Measurements from ENCODE around the gene SLC6A20.
"Not testable (repeated sequence)": the region's sequence is repeated elsewhere in the genome, so short reads cannot be mapped to it uniquely, and the experiment has no call there.

Gene SLC6A20

GRCh38 chr3:45765266-45765851 lies 31.0 kb downstream of the SLC6A20 start:
- H3K36me3 ChIP-seq (ENCODE audit: insufficient read depth, low read length): no peaks in the 10 kb centered on the region
- H3K27me3 ChIP-seq (ENCODE audit: control insufficient read depth, insufficient read depth, low read length): peaks cover 47% of the 10 kb centered on the region
- no peak overlapping the region for H3K4me3 ChIP-seq (ENCODE audit: low read length)
- no peak overlapping the region for H3K9ac ChIP-seq (ENCODE audit: low read depth, low read length)
- H3K4me1 ChIP-seq (ENCODE audit: control insufficient read depth, insufficient read depth, low read length): no peaks in the 10 kb centered on the region
- no peak overlapping the region for H3K4me2 ChIP-seq (ENCODE audit: low read length)
- no peaks in the 10 kb centered on the region for H3K9me3 ChIP-seq (replicated peaks; ENCODE audit: low read length)

DNA sequence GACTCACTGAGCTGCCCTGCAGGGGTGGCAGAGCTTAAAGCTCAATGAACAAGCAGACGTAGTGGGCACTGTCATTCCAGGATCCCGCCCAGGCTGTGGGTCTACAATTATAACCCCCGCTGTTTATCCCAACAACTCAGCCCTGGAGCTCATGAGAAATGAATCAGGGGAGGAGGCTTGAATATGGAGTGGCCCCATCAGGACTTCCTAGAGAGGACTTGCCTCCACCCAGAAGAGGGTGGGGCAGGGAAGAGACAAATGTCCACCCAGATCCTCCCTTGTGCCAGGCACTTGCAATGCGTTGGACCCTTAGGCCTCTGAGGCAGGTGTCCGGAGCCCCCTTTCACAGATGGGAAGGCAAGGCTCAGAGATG lies 33.0 kb downstream of the SLC6A20 start:
- Histone ChIP-seq H3K4me1 (ENCODE audit: control insufficient read depth, insufficient read depth, low read length) (no peaks in the 10 kb centered on the region), H3K36me3 (ENCODE audit: insufficient read depth, low read length) (no peaks in the 10 kb centered on the region), H3K4me2 (ENCODE audit: low read length) (no peak overlapping the region), H3K4me3 (ENCODE audit: low read length) (no peak overlapping the region), H3K27me3 (ENCODE audit: control insufficient read depth, insufficient read depth, low read length) (peaks cover 38% of the 10 kb centered on the region), H3K9ac (ENCODE audit: low read depth, low read length) (no peak overlapping the region), H3K9me3 (replicated peaks; ENCODE audit: low read length) (no peaks in the 10 kb centered on the region)

DNA sequence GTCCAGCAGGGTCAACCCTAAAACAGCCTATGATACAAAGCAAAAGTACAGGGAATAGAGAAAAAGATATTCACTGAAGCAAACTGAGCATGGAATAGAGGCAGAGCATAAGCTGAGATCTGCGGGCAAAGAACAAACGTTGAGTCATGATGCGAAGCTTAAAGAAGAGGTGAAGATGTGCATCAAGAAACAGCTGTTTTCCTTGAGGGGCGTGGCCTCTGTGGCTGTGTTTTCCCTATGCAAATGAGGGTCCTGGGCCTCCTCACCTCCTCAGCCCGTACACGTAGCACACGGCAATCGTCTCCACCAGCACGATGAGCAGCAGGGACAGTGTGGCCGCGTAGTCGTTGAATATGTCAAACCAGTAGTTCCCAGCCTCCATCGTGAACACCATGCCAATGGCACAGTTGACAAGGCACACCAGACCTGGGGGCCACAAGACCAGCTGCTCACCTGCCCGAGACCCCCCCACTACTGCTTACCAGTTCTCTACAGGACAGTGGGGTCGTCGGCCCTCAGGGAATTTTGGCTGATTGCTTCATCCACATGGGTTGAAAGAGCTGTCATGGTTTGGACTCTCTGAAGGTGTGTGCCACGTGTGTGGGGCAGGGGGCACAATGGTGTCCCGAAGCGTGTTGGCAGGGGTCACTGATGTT lies 33.6 kb downstream of the SLC6A20 start:
- Histone ChIP-seq H3K27me3 (ENCODE audit: control insufficient read depth, insufficient read depth, low read length) (peaks cover 32% of the 10 kb centered on the region), H3K9ac (ENCODE audit: low read depth, low read length) (no peak overlapping the region), H3K4me1 (ENCODE audit: control insufficient read depth, insufficient read depth, low read length) (no peaks in the 10 kb centered on the region), H3K4me3 (ENCODE audit: low read length) (no peak overlapping the region), H3K9me3 (replicated peaks; ENCODE audit: low read length) (no peaks in the 10 kb centered on the region), H3K36me3 (ENCODE audit: insufficient read depth, low read length) (no peaks in the 10 kb centered on the region), H3K4me2 (ENCODE audit: low read length) (no peak overlapping the region)

- no peaks in the 10 kb centered on the region for H3K36me3 ChIP-seq (ENCODE audit: insufficient read depth, low read length)
- H3K4me2 ChIP-seq (ENCODE audit: low read length): no peak overlapping the region
- no peak overlapping the region for H3K9ac ChIP-seq (ENCODE audit: low read depth, low read length)
- H3K4me1 ChIP-seq (ENCODE audit: control insufficient read depth, insufficient read depth, low read length): no peaks in the 10 kb centered on the region
- peaks cover 23% of the 10 kb centered on the region for H3K27me3 ChIP-seq (ENCODE audit: control insufficient read depth, insufficient read depth, low read length)
- no peak overlapping the region for H3K4me3 ChIP-seq (ENCODE audit: low read length)
- H3K9me3 ChIP-seq (replicated peaks; ENCODE audit: low read length): no peaks in the 10 kb centered on the region
Observed at GRCh38 chr3:45761831-45762230, 34.5 kb downstream of the SLC6A20 start.

DNA sequence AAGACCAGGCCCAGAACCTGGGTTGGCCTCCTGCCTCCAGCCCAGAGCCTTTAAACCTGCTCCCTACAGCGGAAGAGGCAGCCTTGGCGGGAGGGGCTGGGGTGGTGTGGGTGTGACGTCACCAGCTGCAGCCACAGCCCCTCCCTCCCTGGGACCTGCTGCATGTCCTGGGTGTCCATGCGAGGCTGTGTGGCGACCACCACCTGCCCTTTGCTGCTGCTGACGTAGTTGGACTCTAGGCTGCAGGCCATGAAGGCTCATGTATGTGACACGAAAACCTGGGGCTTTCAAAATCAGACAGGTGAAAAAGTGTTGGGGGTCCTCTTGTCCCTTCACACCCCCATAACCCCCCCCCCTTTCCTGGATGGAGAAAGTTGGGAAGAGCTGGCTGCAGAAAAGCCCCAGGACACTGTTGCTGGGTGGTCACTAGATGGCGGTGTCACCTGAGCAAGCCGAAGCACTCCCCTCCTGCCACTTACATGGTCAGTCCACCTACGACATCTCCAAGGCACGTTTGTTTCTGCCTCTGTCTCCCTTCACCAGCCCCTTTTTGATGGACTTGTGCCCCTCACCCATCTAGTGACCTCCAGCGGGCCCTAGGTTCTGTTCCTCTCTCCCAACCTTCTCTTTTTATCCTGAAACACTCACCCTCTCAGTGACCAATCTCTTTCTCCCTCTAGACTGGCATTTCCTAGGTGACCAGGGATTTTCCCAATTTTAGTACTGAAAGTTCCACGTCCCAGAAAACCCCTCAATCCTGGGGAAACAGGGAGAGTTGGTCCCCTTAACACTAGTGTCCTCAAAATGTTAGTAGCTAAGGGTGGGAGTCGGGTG lies 35.2 kb downstream of the SLC6A20 start:
- Histone ChIP-seq H3K4me2 (ENCODE audit: low read length) (no peak overlapping the region), H3K27me3 (ENCODE audit: control insufficient read depth, insufficient read depth, low read length) (peaks cover 17% of the 10 kb centered on the region), H3K9ac (ENCODE audit: low read depth, low read length) (no peak overlapping the region), H3K9me3 (replicated peaks; ENCODE audit: low read length) (no peaks in the 10 kb centered on the region), H3K4me1 (ENCODE audit: control insufficient read depth, insufficient read depth, low read length) (no peaks in the 10 kb centered on the region), H3K4me3 (ENCODE audit: low read length) (no peak overlapping the region), H3K36me3 (ENCODE audit: insufficient read depth, low read length) (no peaks in the 10 kb centered on the region)

GRCh38 chr3:45759851-45760250 lies 36.5 kb downstream of the SLC6A20 start:
- no peaks in the 10 kb centered on the region for H3K36me3 ChIP-seq (ENCODE audit: insufficient read depth, low read length)

GRCh38 chr3:45758871-45759270 lies 37.5 kb downstream of the SLC6A20 start:
- no peak overlapping the region for H3K4me3 ChIP-seq (ENCODE audit: low read length)
- H3K27me3 ChIP-seq (ENCODE audit: control insufficient read depth, insufficient read depth, low read length): peaks cover 6% of the 10 kb centered on the region
- no peaks in the 10 kb centered on the region for H3K4me1 ChIP-seq (ENCODE audit: control insufficient read depth, insufficient read depth, low read length)
- H3K36me3 ChIP-seq (ENCODE audit: insufficient read depth, low read length): no peaks in the 10 kb centered on the region
- no peak overlapping the region for H3K4me2 ChIP-seq (ENCODE audit: low read length)
- no peak overlapping the region for H3K9ac ChIP-seq (ENCODE audit: low read depth, low read length)
- H3K9me3 ChIP-seq (replicated peaks; ENCODE audit: low read length): no peaks in the 10 kb centered on the region

More at GRCh38 chr3:45759851-45760250, 36.5 kb downstream of the SLC6A20 start:
- H3K4me1 ChIP-seq (ENCODE audit: control insufficient read depth, insufficient read depth, low read length): no peaks in the 10 kb centered on the region
- H3K9ac ChIP-seq (ENCODE audit: low read depth, low read length): no peak overlapping the region
- no peaks in the 10 kb centered on the region for H3K9me3 ChIP-seq (replicated peaks; ENCODE audit: low read length)
- H3K4me2 ChIP-seq (ENCODE audit: low read length): no peak overlapping the region
- H3K27me3 ChIP-seq (ENCODE audit: control insufficient read depth, insufficient read depth, low read length): peaks cover 10% of the 10 kb centered on the region
- H3K4me3 ChIP-seq (ENCODE audit: low read length): no peak overlapping the region

DNA sequence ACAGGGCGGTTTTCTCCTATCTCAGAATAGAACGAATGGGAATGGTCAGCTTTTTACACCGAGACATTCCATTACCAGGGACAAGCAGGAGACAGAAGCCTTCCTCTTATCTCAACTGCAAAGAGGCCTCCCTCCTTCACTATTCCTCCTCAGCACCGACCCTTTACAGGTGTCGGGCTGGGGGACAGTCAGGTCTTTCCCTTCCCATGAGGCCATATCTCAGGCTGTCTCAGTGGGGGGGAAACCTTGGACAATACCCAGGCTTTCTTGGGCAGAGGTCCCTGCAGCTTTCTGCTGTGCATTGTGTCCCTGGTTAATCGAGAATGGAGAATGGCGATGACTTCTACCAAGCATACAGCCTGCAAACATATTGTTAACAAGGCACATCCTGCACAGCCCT lies 39.2 kb downstream of the SLC6A20 start:
- H3K4me2 ChIP-seq (ENCODE audit: low read length); H3K27me3 ChIP-seq (ENCODE audit: control insufficient read depth, insufficient read depth, low read length); H3K36me3 ChIP-seq (ENCODE audit: insufficient read depth, low read length); H3K4me3 ChIP-seq (ENCODE audit: low read length); H3K4me1 ChIP-seq (ENCODE audit: control insufficient read depth, insufficient read depth, low read length); H3K9ac ChIP-seq (ENCODE audit: low read depth, low read length); H3K9me3 ChIP-seq (replicated peaks; ENCODE audit: low read length): not testable (repeated sequence)

GRCh38 chr3:45756055-45756454 lies 40.3 kb downstream of the SLC6A20 start:
- no peak overlapping the region for H3K4me2 ChIP-seq (ENCODE audit: low read length)
- H3K4me3 ChIP-seq (ENCODE audit: low read length): no peak overlapping the region
- H3K9me3 ChIP-seq (replicated peaks; ENCODE audit: low read length): no peaks in the 10 kb centered on the region
- H3K27me3 ChIP-seq (ENCODE audit: control insufficient read depth, insufficient read depth, low read length): peaks cover 6% of the 10 kb centered on the region
- H3K9ac ChIP-seq (ENCODE audit: low read depth, low read length): no peak overlapping the region
- H3K36me3 ChIP-seq (ENCODE audit: insufficient read depth, low read length): no peaks in the 10 kb centered on the region
- H3K4me1 ChIP-seq (ENCODE audit: control insufficient read depth, insufficient read depth, low read length): no peaks in the 10 kb centered on the region

GRCh38 chr3:45754461-45754860 lies 41.9 kb downstream of the SLC6A20 start:
- Histone ChIP-seq H3K9ac (ENCODE audit: low read depth, low read length) (no peak overlapping the region), H3K27me3 (ENCODE audit: control insufficient read depth, insufficient read depth, low read length) (no peaks in the 10 kb centered on the region), H3K9me3 (replicated peaks; ENCODE audit: low read length) (no peaks in the 10 kb centered on the region), H3K4me1 (ENCODE audit: control insufficient read depth, insufficient read depth, low read length) (no peaks in the 10 kb centered on the region), H3K4me2 (ENCODE audit: low read length) (no peak overlapping the region), H3K4me3 (ENCODE audit: low read length) (no peak overlapping the region), H3K36me3 (ENCODE audit: insufficient read depth, low read length) (no peaks in the 10 kb centered on the region)

GRCh38 chr3:45753095-45753494 lies 43.2 kb downstream of the SLC6A20 start:
- Histone ChIP-seq H3K4me1 (ENCODE audit: control insufficient read depth, insufficient read depth, low read length) (peaks cover 2% of the 10 kb centered on the region), H3K9me3 (replicated peaks; ENCODE audit: low read length) (no peaks in the 10 kb centered on the region), H3K27me3 (ENCODE audit: control insufficient read depth, insufficient read depth, low read length) (no peaks in the 10 kb centered on the region), H3K36me3 (ENCODE audit: insufficient read depth, low read length) (peaks cover 1% of the 10 kb centered on the region), H3K4me3 (ENCODE audit: low read length) (no peak overlapping the region), H3K9ac (ENCODE audit: low read depth, low read length) (no peak overlapping the region), H3K4me2 (ENCODE audit: low read length) (no peak overlapping the region)

All from skeletal muscle satellite cell (primary cell).